Mesothelial cell of epicardium (in vitro differentiated cells): ENCODE results near the gene AZU1. TPM values are rescaled to one million over a fixed set of nuclear protein-coding genes. Genes with fewer than 3 reads are reported as not detected.

Experiments
- DNase-seq, 2 experiments: peaks; one replicate each; pipeline ENCODE4 v3.0.0; 2021; ENCODE audit warnings: low spot score in 2 of 2; ENCODE audit not compliant: unreplicated experiment in 2 of 2
- H3K27ac Mint-ChIP-seq: 2 replicates; pipeline ENCODE4 v1.8.0; 2021; ENCODE audit warnings: mixed read lengths
- H3K27me3 Mint-ChIP-seq: 2 replicates; pipeline ENCODE4 v1.8.0; 2021; ENCODE audit warnings: low read depth, mixed read lengths
- H3K36me3 Mint-ChIP-seq: 2 replicates; pipeline ENCODE4 v1.8.0; 2021; ENCODE audit warnings: mixed read lengths
- H3K4me1 Mint-ChIP-seq: 2 replicates; pipeline ENCODE4 v1.8.0; 2021; ENCODE audit warnings: mixed read lengths
- H3K4me3 Mint-ChIP-seq: 2 replicates; pipeline ENCODE4 v1.8.0; 2021; ENCODE audit warnings: mild to moderate bottlenecking, moderate library complexity, mixed read lengths
- H3K9me3 Mint-ChIP-seq: 2 replicates; pipeline ENCODE4 v1.8.0; 2021; ENCODE audit warnings: mixed read lengths
- total RNA-seq: library from RNA; stranded (reverse); gene quantifications from 3 replicates; pipeline ENCODE4 v1.2.1, GENCODE V29; 2021
- TF ChIP-seq, protein P1 (sequence below): fragments of 200-600 bp; sonication (generic); IDR thresholded peaks from one replicate; pipeline ENCODE4 v1.5.0; 2021; ENCODE audit warnings: antibody characterized with exemption; ENCODE audit not compliant: unreplicated experiment

AZU1 gene
- total RNA-seq: 6.4 to 7.1 TPM (median 6.7 TPM) in 3 replicates

DNA sequence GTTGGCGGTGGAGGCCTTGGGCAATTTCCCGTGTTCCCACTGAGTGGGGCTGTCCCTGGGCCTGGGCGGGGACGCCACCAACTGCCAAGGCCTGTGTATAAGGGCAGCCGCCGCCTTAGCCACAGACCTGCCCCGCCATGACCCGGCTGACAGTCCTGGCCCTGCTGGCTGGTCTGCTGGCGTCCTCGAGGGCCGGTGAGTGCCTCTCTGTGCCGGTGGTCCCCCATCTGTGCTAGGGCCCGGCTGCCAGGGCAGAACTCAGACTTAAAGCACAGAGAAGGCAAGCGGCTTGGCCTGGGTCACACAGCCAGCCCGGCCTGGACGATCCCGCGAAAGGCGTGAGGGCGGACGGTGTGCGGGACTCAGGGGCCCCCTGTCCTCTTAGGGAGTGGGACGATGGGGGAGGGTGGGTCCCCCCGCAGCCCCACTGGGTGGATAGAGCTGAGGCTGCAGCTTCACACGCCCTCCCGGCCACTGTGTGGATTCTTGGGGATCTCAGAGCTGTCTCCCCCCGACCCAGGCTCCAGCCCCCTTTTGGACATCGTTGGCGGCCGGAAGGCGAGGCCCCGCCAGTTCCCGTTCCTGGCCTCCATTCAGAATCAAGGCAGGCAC, at the start of gene AZU1:
Gene AZU1, plus strand, starts transcription at position 128 of the 612 bp plus-strand sequence. Its CDS starts 10 bp downstream, at position 138.
- Mint-ChIP-seq H3K9me3 (no peaks in the 10 kb centered on the region), H3K27me3 (no peaks in the 10 kb centered on the region), H3K4me1 (peaks cover 6% of the 10 kb centered on the region), H3K4me3 (no peak within 1 kb of the TSS), H3K36me3 (no peaks in the 10 kb centered on the region), H3K27ac (no peak within 1 kb of the TSS)
- TF ChIP-seq, protein P1, sequence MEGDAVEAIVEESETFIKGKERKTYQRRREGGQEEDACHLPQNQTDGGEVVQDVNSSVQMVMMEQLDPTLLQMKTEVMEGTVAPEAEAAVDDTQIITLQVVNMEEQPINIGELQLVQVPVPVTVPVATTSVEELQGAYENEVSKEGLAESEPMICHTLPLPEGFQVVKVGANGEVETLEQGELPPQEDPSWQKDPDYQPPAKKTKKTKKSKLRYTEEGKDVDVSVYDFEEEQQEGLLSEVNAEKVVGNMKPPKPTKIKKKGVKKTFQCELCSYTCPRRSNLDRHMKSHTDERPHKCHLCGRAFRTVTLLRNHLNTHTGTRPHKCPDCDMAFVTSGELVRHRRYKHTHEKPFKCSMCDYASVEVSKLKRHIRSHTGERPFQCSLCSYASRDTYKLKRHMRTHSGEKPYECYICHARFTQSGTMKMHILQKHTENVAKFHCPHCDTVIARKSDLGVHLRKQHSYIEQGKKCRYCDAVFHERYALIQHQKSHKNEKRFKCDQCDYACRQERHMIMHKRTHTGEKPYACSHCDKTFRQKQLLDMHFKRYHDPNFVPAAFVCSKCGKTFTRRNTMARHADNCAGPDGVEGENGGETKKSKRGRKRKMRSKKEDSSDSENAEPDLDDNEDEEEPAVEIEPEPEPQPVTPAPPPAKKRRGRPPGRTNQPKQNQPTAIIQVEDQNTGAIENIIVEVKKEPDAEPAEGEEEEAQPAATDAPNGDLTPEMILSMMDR: no peak
- DNase-seq: no peak

DNA sequence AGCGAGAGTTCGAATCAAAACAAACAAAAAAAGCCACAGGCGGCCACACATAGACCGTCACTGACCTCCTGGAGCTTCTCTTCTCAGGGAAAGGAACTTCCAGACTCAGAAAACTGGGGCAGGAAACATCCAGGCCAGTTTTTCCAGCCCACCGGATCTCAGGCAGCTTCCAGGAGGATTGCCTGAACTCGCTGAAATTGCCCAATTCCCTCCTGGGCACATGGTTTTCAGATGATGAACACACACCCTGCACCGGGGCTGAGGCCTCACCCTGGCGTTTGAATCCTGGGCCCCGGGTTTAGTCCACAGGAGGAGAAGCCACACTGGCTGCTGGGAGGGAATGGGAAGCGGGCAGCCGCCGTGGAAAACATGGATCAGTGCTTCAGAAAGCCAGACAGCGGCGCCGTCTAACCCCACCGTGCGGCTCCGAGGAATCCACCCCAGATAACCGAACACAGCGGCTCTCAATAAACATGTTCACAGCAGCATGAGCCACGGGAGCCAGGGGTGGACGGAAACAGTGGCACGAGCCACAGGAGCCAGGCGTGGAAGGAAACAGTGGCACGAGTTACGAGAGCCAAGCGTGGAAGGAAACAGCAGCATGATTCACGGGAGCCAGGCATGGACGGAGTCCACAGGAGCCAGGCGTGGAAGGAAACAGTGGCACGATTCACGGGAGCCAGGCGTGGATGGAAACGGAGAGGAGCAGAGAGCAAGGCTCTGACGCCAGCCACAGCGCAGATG, 48.6 kb upstream of the AZU1 start:
- H3K9me3 Mint-ChIP-seq: no peaks in the 10 kb centered on the region
- H3K36me3 Mint-ChIP-seq: no peaks in the 10 kb centered on the region
- peaks cover 19% of the 10 kb centered on the region for H3K4me1 Mint-ChIP-seq
- H3K4me3 Mint-ChIP-seq: no peak overlapping the region
- no peak for DNase-seq
- TF ChIP-seq, protein P1: no peak
- no peaks in the 10 kb centered on the region for H3K27me3 Mint-ChIP-seq
- peak overlapping the region; percentile 71 for H3K27ac Mint-ChIP-seq

DNA sequence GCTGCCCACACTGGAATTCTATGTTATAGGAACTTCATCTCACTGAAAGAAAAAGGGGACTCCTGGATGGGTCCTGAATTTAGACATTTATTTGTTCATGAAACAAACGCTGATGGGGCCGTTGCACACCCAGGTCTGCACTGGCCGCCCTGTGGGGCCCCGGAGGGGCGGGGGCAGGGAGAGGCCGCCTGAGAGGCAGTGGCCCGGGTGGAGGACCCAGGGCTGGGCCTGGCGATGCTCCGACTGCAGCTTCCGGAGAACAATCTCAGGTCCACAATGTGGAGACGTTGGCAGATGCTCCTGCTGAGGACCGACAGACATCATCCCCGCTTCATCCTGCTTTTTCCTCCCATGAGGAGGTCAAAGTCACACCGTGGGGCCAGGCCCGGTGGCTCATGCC, 46.7 kb upstream of the AZU1 start:
- Mint-ChIP-seq H3K27ac (no peak overlapping the region), H3K4me3 (no peak overlapping the region), H3K27me3 (no peaks in the 10 kb centered on the region), H3K36me3 (no peaks in the 10 kb centered on the region), H3K4me1 (peaks cover 22% of the 10 kb centered on the region), H3K9me3 (no peaks in the 10 kb centered on the region)
- TF ChIP-seq, protein P1: no peak
- DNase-seq: no peak

DNA sequence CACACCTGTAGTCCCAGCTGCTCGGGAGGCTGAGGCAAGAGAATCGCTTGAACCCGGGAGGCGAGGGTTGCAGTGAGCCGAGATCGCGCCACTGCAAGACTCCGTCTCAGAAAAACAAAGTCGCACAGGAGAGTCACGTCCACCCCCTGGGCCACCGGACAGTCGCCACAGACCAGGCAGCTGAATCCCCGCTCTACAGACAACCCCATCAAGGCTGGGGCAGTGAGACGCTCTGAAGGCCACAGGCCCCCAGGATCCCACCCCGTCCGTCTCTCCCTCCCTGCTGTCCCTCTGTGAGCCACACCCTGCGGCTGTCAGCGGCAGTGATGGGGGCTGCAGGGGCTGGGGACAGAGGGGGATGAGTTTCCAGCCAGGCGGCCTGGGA, 45.8 kb upstream of the AZU1 start:
- Mint-ChIP-seq H3K27me3 (no peaks in the 10 kb centered on the region), H3K4me1 (peaks cover 22% of the 10 kb centered on the region), H3K27ac (peak overlapping the region; percentile 97), H3K9me3 (no peaks in the 10 kb centered on the region), H3K36me3 (no peaks in the 10 kb centered on the region), H3K4me3 (no peak overlapping the region)
- TF ChIP-seq, protein P1: no peak
- no peak for DNase-seq

DNA sequence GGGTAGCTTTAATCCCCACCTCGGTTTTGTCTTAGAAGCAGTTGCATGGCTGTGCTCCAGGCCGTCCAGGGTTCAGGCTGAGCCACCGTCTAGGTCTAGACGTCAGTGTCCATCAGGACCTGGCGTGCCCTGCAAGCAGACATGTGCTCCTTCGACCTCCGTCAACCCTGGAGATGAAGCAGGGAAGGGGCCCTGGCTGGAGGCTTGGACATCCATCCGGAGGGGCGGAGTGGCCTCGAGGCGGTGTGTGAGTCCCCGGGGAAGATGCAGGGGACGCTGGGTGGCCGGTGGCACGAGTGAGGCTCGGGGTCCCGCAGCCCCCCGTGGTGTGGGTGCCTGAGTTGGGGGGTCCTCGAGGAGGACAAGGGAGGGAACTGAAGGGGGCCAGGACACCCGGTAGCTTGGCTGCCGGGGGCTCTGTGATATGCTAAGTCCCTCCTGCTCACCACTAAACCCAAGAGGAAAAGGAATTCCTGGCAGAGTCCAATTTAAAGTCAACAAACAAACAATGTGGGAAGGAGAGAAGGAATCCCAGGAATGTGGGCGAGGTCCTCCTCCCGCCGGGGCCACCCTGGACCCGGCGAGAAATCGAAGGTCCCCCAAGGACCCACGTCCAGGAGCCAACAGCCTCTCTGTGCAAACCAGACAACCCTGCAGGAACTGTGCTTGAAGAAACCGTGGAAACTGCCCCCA, 45.3 kb upstream of the AZU1 start:
- Mint-ChIP-seq H3K36me3 (no peaks in the 10 kb centered on the region), H3K4me1 (peaks cover 22% of the 10 kb centered on the region), H3K4me3 (peak overlapping the region; percentile 64), H3K9me3 (no peaks in the 10 kb centered on the region), H3K27me3 (no peaks in the 10 kb centered on the region), H3K27ac (peak overlapping the region; percentile 97)
- DNase-seq: no peak
- TF ChIP-seq, protein P1: no peak
